HG03457 (cell line): ENCODE results near the gene CSF3.

ENCODE experiments used
- ATAC-seq: cut with Tn5 transposase; IDR thresholded peaks from one replicate; pipeline ENCODE4 v1.9.1; 2021; ENCODE audit warnings: moderate number of reproducible peaks; ENCODE audit not compliant: unreplicated experiment

The CSF3 gene

GRCh38 chr17:40059729-40060475 is 44.7 kb downstream of the CSF3 start:
- ATAC-seq = no peak

- ATAC-seq = no peak
These were observed 45.8 kb downstream of the CSF3 start for GRCh38 chr17:40060887-40061608.

DNA sequence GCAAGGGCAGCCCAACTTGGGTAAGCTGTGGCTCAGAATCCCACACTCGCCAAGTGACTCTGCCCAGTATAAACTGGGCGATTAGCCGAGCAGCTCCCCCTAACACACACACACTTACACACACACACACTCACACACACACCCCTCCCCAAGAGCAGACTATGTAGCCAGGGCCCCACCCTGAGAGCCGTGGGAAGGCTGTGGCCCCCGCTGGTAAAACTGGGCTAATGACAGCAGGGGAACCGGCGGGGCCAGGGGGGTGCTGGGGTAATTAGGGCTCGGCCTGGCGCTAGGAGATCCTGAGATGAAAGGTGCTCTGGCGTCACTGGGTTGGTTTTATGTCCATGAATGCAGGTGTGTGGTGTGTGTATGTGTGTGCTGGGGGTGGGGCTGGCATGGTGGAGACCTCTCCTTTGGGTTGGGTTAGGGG is 46.4 kb downstream of the CSF3 start:
- ATAC-seq = no peak

- no peak for ATAC-seq
These were observed 47.3 kb downstream of the CSF3 start, which contains the start of gene THRA for GRCh38 chr17:40062329-40063186. Gene THRA (plus strand): TSS chr17:40062965. CDS start chr17:40074489, 11,524 bp downstream.

GRCh38 chr17:40063187-40063771 is 48.0 kb downstream of the CSF3 start:
- ATAC-seq = no peak

GRCh38 chr17:40063901-40064531 is 48.8 kb downstream of the CSF3 start:
- no peak for ATAC-seq

DNA sequence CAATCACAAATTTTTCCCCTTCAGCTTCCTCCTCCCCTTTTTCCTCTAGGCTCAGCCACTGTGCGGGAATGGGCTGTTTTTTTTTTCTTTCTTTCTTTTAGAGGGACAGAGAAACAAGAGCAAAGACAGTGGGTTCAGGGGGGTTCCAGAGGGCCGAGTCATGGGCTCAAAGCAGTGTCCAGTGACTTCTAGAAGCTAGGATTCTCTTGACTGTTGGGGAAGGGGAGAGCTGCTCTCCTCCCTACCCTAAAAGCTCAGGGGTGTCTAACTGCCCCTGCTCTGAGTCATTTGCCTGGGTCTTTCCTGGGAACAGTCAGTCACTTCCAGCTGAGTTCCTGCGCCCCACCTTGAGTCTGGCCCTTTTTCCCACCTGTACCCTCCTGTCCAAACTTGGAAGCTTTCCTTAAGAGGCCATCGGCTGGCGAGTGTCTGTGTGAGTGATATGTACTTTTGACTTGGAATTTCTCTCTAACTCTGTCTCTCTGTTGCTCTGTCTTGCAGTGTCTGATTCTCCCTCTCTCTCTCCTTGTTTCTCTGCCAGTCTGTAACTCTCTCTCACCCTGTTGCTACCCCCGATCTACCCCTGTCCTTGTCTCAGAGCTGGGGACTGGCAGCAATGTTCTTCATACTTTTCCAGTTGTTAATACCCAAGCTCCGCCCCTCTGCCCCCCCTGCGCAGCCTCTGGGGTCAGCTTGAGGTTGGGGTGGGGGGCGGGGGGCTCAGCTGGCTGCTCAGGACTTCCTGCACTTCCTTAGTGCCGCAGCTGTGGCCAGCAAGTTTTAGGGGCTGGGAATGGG is 49.9 kb downstream of the CSF3 start:
- ATAC-seq = no peak

- ATAC-seq = no peak
These were observed 50.7 kb downstream of the CSF3 start for GRCh38 chr17:40065769-40066510.
